ENCODE measurements around the gene NFIA. TPM values are rescaled to one million over a fixed set of nuclear protein-coding genes. Genes with fewer than 3 reads are reported as not detected.

The NFIA gene
- total RNA-seq, 3 donors from 2014 or later, result 2.7 to 6.9 (median 5.8) TPM

GRCh38 chr1:61169045-61169444 is 86.7 kb downstream of the NFIA start:
- Mint-ChIP-seq H3K4me3 (no peak overlapping the region), H3K27me3 (ENCODE audit: low read depth) (no peaks in the 10 kb centered on the region), H3K4me1 (ENCODE audit: low read depth) (no peaks in the 10 kb centered on the region), H3K36me3 (ENCODE audit: insufficient read depth) (no peaks in the 10 kb centered on the region), H3K9me3 (no peaks in the 10 kb centered on the region)
- DNase-seq, result no peak
- no peak for ATAC-seq

- H3K9me3 Mint-ChIP-seq, result no peaks in the 10 kb centered on the region
- H3K36me3 Mint-ChIP-seq (ENCODE audit: insufficient read depth), result no peaks in the 10 kb centered on the region
- ATAC-seq, result no peak
- no peak for DNase-seq
- H3K4me3 Mint-ChIP-seq, result no peak overlapping the region
- H3K27me3 Mint-ChIP-seq (ENCODE audit: low read depth), result no peaks in the 10 kb centered on the region
- no peaks in the 10 kb centered on the region for H3K4me1 Mint-ChIP-seq (ENCODE audit: low read depth)
Observed at GRCh38 chr1:61169634-61170033, 87.3 kb downstream of the NFIA start.

- DNase-seq (no peak), ATAC-seq (no peak)
- no peak overlapping the region for H3K4me3 Mint-ChIP-seq
- H3K27me3 Mint-ChIP-seq (ENCODE audit: low read depth), result no peaks in the 10 kb centered on the region
- H3K36me3 Mint-ChIP-seq (ENCODE audit: insufficient read depth), result no peaks in the 10 kb centered on the region
- H3K9me3 Mint-ChIP-seq, result no peaks in the 10 kb centered on the region
- H3K4me1 Mint-ChIP-seq (ENCODE audit: low read depth), result no peaks in the 10 kb centered on the region
Observed at GRCh38 chr1:61170328-61171238, 88.2 kb downstream of the NFIA start.

- no peaks in the 10 kb centered on the region for H3K4me1 Mint-ChIP-seq (ENCODE audit: low read depth)
- ATAC-seq, result no peak
- H3K27me3 Mint-ChIP-seq (ENCODE audit: low read depth), result no peaks in the 10 kb centered on the region
- H3K4me3 Mint-ChIP-seq, result no peak overlapping the region
- no peaks in the 10 kb centered on the region for H3K9me3 Mint-ChIP-seq
- no peak for DNase-seq
- no peaks in the 10 kb centered on the region for H3K36me3 Mint-ChIP-seq (ENCODE audit: insufficient read depth)
Observed at GRCh38 chr1:61171346-61171745, 89.0 kb downstream of the NFIA start.

GRCh38 chr1:61171974-61172373 is 89.6 kb downstream of the NFIA start:
- Mint-ChIP-seq H3K4me3 (no peak overlapping the region), H3K4me1 (ENCODE audit: low read depth) (no peaks in the 10 kb centered on the region), H3K36me3 (ENCODE audit: insufficient read depth) (no peaks in the 10 kb centered on the region), H3K27me3 (ENCODE audit: low read depth) (no peaks in the 10 kb centered on the region), H3K9me3 (no peaks in the 10 kb centered on the region)
- DNase-seq (no peak), ATAC-seq (no peak)

- H3K4me3 Mint-ChIP-seq, result no peak overlapping the region
- no peaks in the 10 kb centered on the region for H3K4me1 Mint-ChIP-seq (ENCODE audit: low read depth)
- H3K9me3 Mint-ChIP-seq, result no peaks in the 10 kb centered on the region
- DNase-seq, result no peak
- ATAC-seq, result no peak
- no peaks in the 10 kb centered on the region for H3K36me3 Mint-ChIP-seq (ENCODE audit: insufficient read depth)
- no peaks in the 10 kb centered on the region for H3K27me3 Mint-ChIP-seq (ENCODE audit: low read depth)
Observed at GRCh38 chr1:61173118-61173517, 90.8 kb downstream of the NFIA start.

GRCh38 chr1:61174060-61174795 is 91.9 kb downstream of the NFIA start:
- no peak overlapping the region for H3K4me3 Mint-ChIP-seq
- no peaks in the 10 kb centered on the region for H3K36me3 Mint-ChIP-seq (ENCODE audit: insufficient read depth)
- no peak for DNase-seq
- no peaks in the 10 kb centered on the region for H3K4me1 Mint-ChIP-seq (ENCODE audit: low read depth)
- ATAC-seq, result no peak
- no peaks in the 10 kb centered on the region for H3K27me3 Mint-ChIP-seq (ENCODE audit: low read depth)
- H3K9me3 Mint-ChIP-seq, result no peaks in the 10 kb centered on the region

GRCh38 chr1:61175976-61176375 is 93.6 kb downstream of the NFIA start:
- no peaks in the 10 kb centered on the region for H3K36me3 Mint-ChIP-seq (ENCODE audit: insufficient read depth)
- no peak overlapping the region for H3K4me3 Mint-ChIP-seq
- no peaks in the 10 kb centered on the region for H3K9me3 Mint-ChIP-seq
- no peaks in the 10 kb centered on the region for H3K4me1 Mint-ChIP-seq (ENCODE audit: low read depth)
- DNase-seq, result no peak
- ATAC-seq, result no peak
- no peaks in the 10 kb centered on the region for H3K27me3 Mint-ChIP-seq (ENCODE audit: low read depth)

GRCh38 chr1:61181067-61182038 is 99.0 kb downstream of the NFIA start:
- ATAC-seq (no peak), DNase-seq (no peak)
- Mint-ChIP-seq H3K27me3 (ENCODE audit: low read depth) (no peaks in the 10 kb centered on the region), H3K9me3 (no peaks in the 10 kb centered on the region), H3K36me3 (ENCODE audit: insufficient read depth) (no peaks in the 10 kb centered on the region), H3K4me1 (ENCODE audit: low read depth) (no peaks in the 10 kb centered on the region), H3K4me3 (no peak overlapping the region)

GRCh38 chr1:61182049-61182448 is 99.7 kb downstream of the NFIA start:
- no peaks in the 10 kb centered on the region for H3K36me3 Mint-ChIP-seq (ENCODE audit: insufficient read depth)
- H3K4me1 Mint-ChIP-seq (ENCODE audit: low read depth), result no peaks in the 10 kb centered on the region
- H3K9me3 Mint-ChIP-seq, result no peaks in the 10 kb centered on the region
- H3K27me3 Mint-ChIP-seq (ENCODE audit: low read depth), result no peaks in the 10 kb centered on the region
- no peak overlapping the region for H3K4me3 Mint-ChIP-seq
- no peak for ATAC-seq
- DNase-seq, result no peak

- Mint-ChIP-seq H3K27me3 (ENCODE audit: low read depth) (no peaks in the 10 kb centered on the region), H3K9me3 (no peaks in the 10 kb centered on the region), H3K36me3 (ENCODE audit: insufficient read depth) (no peaks in the 10 kb centered on the region), H3K4me1 (ENCODE audit: low read depth) (no peaks in the 10 kb centered on the region), H3K4me3 (no peak overlapping the region)
- ATAC-seq (no peak), DNase-seq (no peak)
Observed at GRCh38 chr1:61182480-61182879, 100.1 kb downstream of the NFIA start.

GRCh38 chr1:61183471-61184039 is 101.2 kb downstream of the NFIA start:
- Mint-ChIP-seq H3K4me1 (ENCODE audit: low read depth) (no peaks in the 10 kb centered on the region), H3K9me3 (no peaks in the 10 kb centered on the region), H3K27me3 (ENCODE audit: low read depth) (no peaks in the 10 kb centered on the region), H3K36me3 (ENCODE audit: insufficient read depth) (no peaks in the 10 kb centered on the region), H3K4me3 (no peak overlapping the region)
- DNase-seq (no peak), ATAC-seq (no peak)

GRCh38 chr1:61184040-61184713 is 101.8 kb downstream of the NFIA start:
- no peak overlapping the region for H3K4me3 Mint-ChIP-seq
- no peaks in the 10 kb centered on the region for H3K4me1 Mint-ChIP-seq (ENCODE audit: low read depth)
- no peak for ATAC-seq

More at GRCh38 chr1:61184040-61184713, 101.8 kb downstream of the NFIA start:
- H3K27me3 Mint-ChIP-seq (ENCODE audit: low read depth), result no peaks in the 10 kb centered on the region
- H3K9me3 Mint-ChIP-seq, result no peaks in the 10 kb centered on the region
- no peaks in the 10 kb centered on the region for H3K36me3 Mint-ChIP-seq (ENCODE audit: insufficient read depth)
- DNase-seq, result no peak

All from activated T-cell treated with anti-CD3 and anti-CD28 coated beads, Interleukin-2, amount 50 U/mL, for 4 hours (primary cell).